Measurements from ENCODE around the gene ESR1.

ESR1 gene

DNA sequence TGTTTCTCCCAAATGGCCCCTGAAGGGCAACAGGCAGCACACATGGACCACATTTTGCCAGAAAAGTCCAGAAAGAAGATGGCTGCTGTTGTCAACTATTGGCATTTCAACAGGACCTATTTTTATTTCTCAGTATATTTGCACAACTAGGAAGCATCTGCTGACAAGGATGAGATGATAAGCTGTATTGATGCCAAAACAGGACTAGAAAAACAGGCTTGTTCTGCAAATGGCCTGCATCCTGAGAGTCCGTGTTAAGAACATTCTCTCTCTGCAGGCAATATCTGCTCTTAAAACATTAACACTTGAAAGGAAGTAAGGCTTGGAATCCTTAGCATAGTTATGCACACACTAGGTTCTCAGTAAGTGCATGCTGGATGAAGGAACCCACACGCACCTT lies 283.7 kb downstream of the ESR1 start:
- no peak for DNase-seq (ENCODE audit: low read depth in 1 of 2, low spot score in 1 of 2)

DNA sequence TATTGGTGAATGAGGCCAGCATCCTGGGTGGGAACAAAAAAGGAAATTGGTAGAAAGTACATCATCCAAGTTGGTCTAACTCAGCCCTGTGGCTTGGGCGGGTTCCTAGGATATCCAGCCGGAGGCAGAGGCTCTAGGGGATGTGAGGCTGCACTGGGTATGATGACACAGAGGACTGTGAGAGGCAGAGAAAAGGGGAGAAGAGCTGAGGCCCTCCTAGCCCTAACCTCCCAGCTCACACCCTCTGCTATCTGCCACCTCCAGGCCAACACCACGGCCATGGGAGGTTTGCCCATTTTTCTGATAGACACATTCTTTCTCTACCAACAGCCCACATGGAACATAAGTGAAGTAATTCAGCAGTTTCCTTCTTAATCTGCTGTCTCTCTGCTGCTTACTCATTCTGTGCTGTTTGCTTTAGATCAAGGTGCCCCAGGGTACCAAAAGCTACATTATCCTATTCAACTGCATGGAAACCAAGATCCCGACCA lies 284.4 kb downstream of the ESR1 start:
- no peak for DNase-seq (ENCODE audit: low read depth in 1 of 2, low spot score in 1 of 2)

DNA sequence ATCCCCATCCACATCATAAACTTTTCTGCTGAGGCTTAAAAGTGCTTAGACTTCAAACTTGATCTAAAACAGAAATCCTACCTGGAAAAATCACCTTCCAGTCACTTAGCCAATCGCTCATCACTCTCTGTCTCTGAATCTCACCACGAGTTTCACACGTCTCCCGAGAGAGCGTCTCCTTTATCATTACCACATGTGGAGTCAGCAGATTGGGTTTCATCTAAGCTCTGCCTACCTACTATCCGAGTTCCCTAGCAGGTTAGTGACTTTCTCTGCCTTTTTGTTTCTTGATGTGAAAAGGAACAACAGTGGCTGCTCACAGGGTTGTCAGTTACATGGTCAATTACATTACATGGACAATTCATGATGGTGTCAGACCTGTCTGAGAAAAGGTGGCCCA lies 286.2 kb downstream of the ESR1 start:
- DNase-seq (ENCODE audit: low read depth in 1 of 2, low spot score in 1 of 2), result no peak

DNA sequence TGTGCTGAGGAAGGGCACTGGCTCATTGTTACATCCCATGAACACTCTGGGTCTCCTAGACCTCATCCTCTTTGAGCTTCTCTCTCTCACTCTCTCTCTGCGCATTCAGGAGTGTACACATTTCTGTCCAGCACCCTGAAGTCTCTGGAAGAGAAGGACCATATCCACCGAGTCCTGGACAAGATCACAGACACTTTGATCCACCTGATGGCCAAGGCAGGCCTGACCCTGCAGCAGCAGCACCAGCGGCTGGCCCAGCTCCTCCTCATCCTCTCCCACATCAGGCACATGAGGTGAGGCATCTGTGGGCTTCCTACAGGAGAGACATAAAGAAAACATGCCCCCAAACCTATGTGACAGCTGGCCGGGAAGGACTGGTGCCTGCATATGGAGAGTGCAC lies 286.8 kb downstream of the ESR1 start:
- no peak for DNase-seq (ENCODE audit: low read depth in 1 of 2, low spot score in 1 of 2)

DNA sequence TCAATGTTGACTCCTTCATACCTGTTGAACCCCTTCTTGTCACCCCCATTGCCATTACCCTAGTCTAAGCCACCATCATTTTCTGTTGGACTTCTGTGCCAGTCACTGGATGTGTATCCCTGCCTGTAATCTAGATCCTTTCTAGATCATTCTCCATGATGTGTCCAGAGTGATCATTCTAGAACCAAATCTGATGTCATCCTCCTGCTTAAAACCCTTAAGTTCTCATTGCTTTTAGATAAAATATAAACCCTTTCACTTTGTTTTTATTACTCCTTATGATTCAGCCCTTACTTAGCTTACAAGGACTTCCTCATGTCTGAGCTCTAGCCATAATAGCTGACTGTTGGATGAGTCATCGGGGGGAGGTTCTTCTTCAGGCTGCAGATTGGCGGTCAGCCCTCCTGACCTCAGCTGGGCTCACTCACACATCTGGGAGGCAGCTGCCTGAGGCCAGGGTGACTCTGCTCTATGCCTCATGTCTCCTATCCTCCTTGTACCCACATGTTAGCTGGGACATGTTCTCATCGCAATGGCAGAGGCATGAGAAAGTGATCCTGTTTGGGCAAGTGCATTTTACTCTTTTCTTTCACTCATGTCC lies 287.6 kb downstream of the ESR1 start:
- DNase-seq (ENCODE audit: low read depth in 1 of 2, low spot score in 1 of 2), result no peak

DNA sequence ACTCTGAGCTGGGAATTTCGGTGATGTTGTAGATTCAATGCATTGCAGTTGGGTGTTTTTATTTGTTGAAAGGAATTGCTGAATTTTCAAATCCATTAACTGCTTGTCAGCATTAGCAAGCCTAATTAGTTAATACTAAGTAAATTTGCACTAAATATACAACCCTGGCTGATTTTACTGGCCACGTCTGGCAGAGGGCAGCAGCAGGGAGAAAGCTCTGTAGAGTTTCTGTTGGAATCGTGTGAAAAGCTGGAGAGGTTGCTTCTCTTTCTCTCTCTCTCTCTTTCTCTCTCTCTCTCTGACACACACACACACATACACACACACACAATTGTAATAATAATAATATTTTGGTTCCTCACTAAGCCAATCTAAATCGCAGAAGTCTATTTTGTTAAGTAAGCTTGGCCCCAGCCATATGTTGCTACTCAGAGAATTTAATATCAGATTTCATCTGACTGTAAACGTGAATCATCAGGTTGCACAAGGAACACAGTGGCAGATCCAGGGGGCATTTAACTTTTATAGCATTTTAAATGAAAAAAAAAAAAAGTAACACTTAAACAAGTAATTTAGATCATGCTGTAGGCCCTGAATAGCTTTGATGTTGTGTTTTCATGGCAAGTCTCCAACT lies 289.5 kb downstream of the ESR1 start:
- DNase-seq (ENCODE audit: low read depth in 1 of 2, low spot score in 1 of 2), result no peak

DNA sequence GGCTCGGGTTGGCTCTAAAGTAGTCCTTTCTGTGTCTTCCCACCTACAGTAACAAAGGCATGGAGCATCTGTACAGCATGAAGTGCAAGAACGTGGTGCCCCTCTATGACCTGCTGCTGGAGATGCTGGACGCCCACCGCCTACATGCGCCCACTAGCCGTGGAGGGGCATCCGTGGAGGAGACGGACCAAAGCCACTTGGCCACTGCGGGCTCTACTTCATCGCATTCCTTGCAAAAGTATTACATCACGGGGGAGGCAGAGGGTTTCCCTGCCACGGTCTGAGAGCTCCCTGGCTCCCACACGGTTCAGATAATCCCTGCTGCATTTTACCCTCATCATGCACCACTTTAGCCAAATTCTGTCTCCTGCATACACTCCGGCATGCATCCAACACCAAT lies 291.2 kb downstream of the ESR1 start:
- no peak for DNase-seq (ENCODE audit: low read depth in 1 of 2, low spot score in 1 of 2)

DNA sequence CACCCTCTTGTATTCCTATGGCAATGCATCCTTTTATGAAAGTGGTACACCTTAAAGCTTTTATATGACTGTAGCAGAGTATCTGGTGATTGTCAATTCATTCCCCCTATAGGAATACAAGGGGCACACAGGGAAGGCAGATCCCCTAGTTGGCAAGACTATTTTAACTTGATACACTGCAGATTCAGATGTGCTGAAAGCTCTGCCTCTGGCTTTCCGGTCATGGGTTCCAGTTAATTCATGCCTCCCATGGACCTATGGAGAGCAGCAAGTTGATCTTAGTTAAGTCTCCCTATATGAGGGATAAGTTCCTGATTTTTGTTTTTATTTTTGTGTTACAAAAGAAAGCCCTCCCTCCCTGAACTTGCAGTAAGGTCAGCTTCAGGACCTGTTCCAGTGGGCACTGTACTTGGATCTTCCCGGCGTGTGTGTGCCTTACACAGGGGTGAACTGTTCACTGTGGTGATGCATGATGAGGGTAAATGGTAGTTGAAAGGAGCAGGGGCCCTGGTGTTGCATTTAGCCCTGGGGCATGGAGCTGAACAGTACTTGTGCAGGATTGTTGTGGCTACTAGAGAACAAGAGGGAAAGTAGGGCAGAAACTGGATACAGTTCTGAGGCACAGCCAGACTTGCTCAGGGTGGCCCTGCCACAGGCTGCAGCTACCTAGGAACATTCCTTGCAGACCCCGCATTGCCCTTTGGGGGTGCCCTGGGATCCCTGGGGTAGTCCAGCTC lies 292.1 kb downstream of the ESR1 start:
- no peak for DNase-seq (ENCODE audit: low read depth in 1 of 2, low spot score in 1 of 2)

DNA sequence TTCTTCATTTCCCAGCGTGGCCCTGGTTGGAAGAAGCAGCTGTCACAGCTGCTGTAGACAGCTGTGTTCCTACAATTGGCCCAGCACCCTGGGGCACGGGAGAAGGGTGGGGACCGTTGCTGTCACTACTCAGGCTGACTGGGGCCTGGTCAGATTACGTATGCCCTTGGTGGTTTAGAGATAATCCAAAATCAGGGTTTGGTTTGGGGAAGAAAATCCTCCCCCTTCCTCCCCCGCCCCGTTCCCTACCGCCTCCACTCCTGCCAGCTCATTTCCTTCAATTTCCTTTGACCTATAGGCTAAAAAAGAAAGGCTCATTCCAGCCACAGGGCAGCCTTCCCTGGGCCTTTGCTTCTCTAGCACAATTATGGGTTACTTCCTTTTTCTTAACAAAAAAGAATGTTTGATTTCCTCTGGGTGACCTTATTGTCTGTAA lies 292.7 kb downstream of the ESR1 start:
- no peak for DNase-seq (ENCODE audit: low read depth in 1 of 2, low spot score in 1 of 2)

DNA sequence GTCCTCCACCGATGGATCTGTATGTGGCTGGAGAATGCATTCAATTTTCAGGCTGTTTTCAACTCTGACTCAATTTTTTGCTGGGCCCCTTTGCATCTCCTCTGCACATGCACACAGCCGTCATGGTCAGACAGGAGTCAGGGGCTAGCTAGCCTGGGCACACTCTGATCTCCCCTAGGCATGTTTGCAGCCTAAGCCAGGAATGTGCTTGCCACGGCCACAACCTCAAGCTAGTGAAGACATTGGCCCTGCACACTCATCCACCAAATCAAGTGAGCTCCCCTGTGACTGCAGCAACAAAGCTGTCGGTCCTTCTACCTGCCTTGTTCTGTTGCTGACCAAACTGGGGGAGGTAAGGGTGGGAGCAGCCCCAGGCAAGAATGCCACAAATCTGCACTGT lies 300.5 kb downstream of the ESR1 start:
- no peak for DNase-seq (ENCODE audit: low read depth in 1 of 2, low spot score in 1 of 2)

DNA sequence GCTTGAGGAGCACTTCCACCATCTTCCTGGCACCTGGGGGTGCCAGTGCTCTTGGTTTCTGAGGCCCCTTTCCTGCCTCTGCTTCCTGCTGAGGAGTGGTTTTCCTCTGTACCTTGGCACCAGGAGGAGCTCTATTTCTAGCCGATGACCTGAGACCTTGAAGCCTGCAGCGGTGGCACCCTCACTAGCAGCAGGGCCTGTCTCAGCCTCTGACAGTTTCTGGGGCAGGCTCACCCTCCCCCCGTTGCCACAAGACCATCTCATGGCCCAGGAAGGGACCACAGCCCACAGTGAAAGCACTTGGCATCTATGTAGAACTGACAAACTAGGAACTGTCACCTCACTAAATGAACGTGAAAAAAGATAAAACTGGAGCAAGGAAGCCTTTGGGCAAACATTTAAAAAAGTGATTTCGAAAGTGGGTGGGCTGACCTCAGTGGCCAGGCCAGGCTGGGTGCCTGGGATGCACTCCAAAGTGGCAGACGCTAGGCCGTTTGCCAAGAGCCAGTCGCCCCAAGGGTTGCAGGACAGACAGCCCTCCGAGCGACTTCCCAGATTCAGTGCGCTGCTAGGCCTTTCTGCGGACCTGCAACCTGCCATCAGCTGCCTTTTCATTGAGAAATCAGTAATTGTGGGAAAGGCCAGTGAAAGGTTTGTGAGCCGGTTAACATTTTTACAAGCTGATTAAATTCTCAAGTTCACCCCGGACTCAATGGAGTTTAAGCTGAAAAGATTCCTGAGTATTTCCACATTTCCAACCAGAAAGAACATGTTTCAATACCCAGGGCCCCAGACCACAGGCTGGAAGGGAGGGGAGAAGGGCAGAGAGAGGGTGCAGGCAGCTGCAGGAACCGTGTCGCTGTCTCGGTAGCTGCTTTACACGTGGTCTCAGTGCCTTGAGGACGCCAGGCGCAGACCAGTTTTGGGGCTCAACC lies 303.7 kb downstream of the ESR1 start:
- DNase-seq (ENCODE audit: low read depth in 1 of 2, low spot score in 1 of 2), result no peak

DNA sequence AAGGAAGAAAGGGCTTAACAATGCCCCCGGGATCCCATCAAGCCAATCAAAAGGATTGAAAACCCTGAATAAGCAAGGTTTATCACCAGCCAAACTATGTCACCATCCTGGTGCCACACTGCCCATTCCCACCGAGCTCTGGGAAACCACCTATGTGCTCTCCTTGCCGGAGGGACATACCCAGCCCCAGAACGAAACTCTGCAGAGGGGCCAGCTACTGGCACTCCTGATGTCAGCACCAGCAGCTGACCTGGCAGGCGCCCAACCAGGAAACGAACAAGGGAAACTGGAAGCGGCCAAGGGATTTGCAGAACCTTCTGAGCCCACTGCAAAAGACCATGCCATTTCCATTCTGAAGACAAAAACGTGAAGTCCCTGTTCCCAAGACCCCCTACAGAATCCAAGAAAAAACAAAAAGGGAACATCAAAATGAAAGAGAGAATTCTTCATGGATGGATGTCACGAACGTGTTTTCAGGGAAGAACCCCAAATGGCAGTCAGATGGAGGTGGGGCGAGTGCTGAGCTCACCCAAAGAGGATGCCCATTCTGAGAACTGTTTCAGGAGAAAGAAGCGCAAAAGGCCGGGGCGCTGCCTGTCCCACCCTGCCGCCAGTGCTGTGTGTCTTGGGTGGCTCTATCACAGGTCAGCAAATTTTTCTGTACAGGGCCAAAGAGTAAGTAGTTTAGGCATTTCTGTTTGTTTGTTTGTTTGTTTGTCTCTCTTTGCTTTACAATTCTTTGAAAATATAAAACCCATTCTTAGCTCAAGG lies 305.2 kb downstream of the ESR1 start:
- no peak for DNase-seq (ENCODE audit: low read depth in 1 of 2, low spot score in 1 of 2)

DNA sequence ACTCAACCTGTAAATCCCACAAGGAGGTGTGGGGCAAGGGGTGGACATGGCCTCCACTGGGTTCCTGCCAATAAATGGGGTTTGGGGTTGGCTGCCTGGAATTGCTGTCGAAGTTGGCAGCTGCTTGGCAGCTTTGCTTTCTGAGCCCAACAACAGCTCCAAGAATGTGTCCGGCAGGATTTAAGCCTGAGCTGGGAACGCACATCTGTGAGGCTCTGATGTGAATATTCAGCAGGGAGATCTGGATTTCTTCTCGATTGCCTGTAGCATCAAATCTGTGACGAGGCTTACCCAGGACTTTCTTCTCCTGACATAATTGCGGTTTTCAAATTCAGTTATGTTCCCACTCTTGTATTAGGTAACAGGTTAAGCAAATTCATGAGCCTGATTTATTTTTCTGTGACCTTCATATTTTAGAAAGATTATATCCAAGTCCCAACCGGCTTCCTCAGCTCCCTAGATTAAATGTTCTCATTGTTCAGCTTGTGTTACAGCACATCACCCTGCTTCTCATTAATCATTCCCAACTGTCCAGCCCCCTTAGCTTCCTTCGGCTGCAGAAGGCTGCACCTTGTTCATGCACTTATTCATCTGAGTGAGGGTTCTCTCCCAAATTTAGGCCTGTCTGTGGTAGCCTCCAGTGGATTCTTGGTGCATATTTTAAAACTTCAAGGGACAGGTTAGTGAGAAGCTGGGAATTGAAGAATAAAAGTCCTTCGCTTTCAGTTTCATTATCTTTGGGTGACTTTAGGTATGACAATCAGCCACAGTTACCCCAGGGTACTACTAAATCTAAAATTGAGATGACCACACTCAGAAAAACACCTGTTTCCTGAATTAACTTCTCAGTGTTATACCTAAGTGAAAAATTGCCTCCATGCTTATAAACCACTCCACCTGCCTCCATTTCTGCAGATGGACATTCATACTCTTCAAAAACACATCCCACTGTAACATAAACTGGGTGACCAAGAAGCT lies 310.0 kb downstream of the ESR1 start:
- DNase-seq (ENCODE audit: low read depth in 1 of 2, low spot score in 1 of 2), result no peak

DNA sequence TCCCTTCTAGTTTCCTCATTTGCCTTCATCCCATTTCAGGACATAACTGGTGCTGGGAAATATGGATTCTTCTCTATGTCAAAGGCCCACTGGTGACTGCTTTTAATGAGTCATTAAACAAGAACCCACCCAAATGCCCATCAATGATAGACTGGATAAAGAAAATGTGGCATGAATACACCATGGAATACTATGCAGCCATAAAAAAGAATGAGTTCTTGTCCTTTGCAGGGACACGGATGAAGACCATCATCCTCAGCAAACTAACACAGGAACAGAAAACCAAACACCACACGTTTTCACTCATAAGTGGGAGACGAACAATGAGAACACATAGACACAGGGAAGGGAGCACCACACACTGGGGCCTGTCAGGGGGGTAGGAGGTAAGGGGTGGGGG lies 310.7 kb downstream of the ESR1 start:
- no peak for DNase-seq (ENCODE audit: low read depth in 1 of 2, low spot score in 1 of 2)

DNA sequence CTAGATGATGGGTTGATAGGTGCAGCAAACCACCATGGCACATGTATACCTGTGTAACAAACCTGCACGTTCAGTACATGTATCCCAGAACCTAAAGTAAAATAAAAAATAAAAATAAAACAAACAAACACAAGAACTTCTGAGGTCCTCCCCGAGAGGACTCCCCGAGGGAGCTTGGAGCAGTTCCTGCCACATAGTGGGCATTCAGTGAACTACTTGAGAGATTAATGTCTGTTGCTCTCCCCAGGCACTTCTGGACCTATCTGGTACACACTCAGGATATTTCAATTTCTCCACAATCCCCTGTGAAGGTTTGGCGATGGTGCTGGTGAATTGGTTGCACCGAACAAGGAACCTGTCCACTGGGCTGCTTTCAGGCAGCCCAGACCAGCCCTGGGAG lies 311.2 kb downstream of the ESR1 start:
- no peak for DNase-seq (ENCODE audit: low read depth in 1 of 2, low spot score in 1 of 2)

DNA sequence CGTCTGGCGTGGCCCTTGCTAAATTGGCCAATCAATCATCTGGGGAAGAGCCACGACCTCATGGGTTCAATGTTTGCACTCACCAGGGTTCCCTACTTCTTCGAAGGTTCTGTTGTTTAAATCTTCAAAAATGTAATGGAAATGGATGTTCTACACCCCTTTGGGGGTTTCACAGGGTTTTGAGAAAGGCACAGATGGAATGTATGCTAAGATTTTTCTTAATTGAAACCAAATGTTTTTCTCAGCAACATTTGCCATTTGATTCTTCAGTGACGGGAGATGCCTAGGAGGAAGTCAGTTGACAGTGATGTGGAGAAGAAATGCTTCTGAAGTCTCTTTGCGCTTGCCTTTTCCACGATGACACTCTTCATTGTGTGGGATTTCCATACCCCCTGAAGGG lies 312.3 kb downstream of the ESR1 start:
- no peak for DNase-seq (ENCODE audit: low read depth in 1 of 2, low spot score in 1 of 2)

DNA sequence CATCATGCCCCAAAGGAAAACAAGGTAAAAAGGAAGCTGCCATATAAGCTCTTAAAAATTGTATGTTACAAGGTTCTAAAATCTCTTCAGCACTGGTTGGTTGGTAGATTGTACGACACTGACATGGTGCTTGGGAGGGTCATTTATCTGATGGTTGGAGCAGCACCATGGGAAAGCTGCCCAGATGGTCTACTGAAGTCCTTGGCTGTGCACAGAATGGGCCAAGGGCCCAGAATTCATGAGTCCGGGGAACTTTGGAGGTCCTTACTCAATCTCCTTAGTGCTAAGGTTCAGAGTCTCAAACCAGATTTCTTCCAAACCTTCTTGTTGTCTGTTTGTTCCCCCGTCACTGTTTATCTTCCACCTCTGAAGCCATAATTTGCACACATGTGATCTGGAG lies 314.4 kb downstream of the ESR1 start:
- DNase-seq (ENCODE audit: low read depth in 1 of 2, low spot score in 1 of 2), result no peak

DNA sequence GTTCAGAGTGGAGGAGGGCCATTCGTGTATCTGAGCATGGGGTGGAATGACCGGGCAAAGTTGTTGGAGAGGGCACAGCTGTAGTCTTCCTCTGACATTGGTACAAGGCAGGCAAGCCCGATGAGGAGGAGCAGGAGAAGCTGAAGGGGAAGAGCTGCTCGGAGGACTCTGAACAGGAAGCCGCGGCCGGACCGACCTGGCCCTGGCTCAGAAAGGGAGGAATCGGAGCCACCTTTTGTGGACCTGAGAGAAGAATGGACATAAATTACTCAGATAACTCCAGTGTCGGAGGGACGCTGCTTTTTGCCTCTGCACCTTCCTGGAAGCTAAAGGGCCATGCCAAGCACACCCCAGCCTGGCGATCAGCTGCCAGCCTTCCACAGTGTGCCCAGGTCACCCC lies 315.0 kb downstream of the ESR1 start:
- no peak for DNase-seq (ENCODE audit: low read depth in 1 of 2, low spot score in 1 of 2)

DNA sequence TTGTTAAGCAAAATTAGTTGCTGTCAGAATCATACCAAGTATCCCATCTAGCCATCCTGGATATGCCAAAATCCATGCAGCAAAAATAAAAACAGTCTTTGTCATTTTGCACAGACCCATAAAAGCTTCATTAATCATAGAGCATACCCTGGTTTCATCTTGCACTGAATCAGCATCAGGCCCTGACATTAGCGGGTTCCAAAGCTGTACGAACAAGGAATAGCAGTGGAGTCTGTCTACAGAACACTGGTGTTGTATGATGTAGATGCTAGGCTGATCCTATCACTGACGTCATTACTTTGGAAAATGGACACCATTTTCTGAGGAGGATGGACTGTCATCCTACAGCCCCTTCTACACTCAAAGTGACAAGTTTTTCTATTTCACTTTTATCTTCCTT lies 315.6 kb downstream of the ESR1 start:
- DNase-seq (ENCODE audit: low read depth in 1 of 2, low spot score in 1 of 2), result no peak

Data from activated CD4-positive, alpha-beta T cell treated with anti-CD3 and anti-CD28 coated beads, Interleukin-2, amount 50 U/mL, for 24 hours (primary cell).